GM18505 (cell line): ENCODE data around the gene RIMKLA.

ENCODE experiments used
- ATAC-seq: cut with Tn5 transposase; IDR thresholded peaks from one replicate; pipeline ENCODE4 v1.9.1; 2021; ENCODE audit not compliant: unreplicated experiment
- POLR2A ChIP-seq: IDR thresholded peaks from 4 replicates; pipeline ENCODE4 v1.6.1; 2011; ENCODE audit warnings: borderline replicate concordance; ENCODE audit not compliant: insufficient read depth, insufficient read length; ENCODE audit errors: extremely low read depth

Gene RIMKLA

DNA sequence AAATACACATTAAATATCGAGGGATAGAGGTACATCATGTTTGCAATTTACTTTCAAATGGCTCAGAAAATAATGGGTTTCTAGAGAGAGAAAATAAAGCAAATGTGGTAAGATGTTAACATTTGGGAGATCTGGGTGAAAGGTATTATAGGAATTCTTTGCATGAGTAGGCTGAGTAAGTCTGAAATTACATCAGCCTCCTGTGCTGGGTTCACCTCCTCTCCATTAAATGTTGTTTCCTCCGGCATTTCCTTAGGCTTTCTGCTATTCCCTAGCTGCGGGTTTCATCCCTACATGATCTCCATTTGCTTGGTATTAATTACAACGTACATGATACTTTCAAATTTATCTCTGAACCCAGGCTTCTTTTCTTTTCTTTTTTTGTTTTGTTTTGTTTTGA, 43.6 kb downstream of the RIMKLA start:
- ATAC-seq: no peak
- no peak for TF ChIP-seq POLR2A

DNA sequence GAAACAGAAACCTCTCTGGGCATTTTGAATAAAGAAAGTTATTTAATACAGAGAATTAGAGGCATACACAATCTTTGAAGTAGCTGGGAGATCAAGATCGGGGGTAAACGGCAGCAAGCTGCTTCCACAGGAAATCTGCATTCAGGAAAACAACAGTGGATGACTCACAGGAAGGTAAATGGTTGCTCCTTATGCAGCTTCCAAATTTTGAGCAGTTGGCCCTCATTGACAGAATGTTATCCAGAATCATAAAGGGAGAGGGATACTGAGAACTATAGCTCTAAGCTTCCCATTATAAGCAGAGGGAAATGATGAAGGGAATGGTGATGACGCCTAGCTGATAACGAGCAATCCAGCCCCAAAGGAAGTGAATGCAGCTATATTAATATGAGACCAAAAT, 46.6 kb downstream of the RIMKLA start:
- ATAC-seq: no peak
- TF ChIP-seq POLR2A: no peak

GRCh38 chr1:42429603-42430002, 49.0 kb downstream of the RIMKLA start:
- TF ChIP-seq POLR2A: no peak
- no peak for ATAC-seq

GRCh38 chr1:42430286-42431135, 49.9 kb downstream of the RIMKLA start:
- no peak for ATAC-seq
- no peak for TF ChIP-seq POLR2A

DNA sequence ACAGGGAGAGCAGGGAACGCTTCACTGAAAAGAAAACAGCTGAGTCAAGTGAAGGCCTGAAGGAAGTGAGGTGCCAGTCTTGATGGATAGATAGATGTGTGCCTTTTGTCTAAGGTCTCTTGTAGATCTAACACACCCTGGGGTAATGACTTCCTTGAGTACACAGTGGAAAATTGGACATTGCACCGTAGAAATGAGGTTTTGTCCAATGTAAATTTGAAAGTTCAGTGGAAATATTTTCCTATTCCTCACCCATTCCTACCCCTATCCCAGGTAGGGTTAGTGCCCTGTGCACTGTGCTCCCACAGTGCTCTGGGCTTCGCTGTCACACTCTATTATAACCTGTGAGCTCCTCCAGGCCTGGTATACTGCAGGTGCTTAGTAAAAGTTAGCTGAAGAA, 50.9 kb downstream of the RIMKLA start:
- no peak for ATAC-seq
- no peak for TF ChIP-seq POLR2A

GRCh38 chr1:42432714-42433113, 52.1 kb downstream of the RIMKLA start:
- no peak for ATAC-seq

GRCh38 chr1:42433369-42433768, 52.8 kb downstream of the RIMKLA start:
- no peak for TF ChIP-seq POLR2A
- ATAC-seq: no peak

More at GRCh38 chr1:42432714-42433113, 52.1 kb downstream of the RIMKLA start:
- no peak for TF ChIP-seq POLR2A

- no peak for TF ChIP-seq POLR2A
- no peak for ATAC-seq
Measured at GRCh38 chr1:42434340-42434739, 53.7 kb downstream of the RIMKLA start.

DNA sequence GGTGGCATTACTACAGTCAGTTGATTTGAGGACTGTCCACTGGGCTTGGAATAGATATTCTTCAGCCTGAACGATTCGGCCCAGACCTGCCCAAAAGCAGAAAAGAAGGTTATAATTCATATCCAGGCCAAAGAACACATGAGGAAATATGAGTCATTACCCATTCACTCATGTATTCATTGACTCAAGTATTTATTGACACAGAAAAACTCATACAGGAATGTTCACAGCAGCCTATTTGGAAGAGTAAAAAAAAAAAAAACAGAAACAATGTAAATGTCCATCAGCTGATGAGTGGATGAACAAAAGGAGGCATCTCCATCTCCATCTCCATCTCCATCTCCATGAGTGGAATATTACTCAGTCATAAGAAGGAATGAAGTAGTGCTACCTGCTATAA, 59.3 kb downstream of the RIMKLA start:
- TF ChIP-seq POLR2A: no peak
- ATAC-seq: no peak

DNA sequence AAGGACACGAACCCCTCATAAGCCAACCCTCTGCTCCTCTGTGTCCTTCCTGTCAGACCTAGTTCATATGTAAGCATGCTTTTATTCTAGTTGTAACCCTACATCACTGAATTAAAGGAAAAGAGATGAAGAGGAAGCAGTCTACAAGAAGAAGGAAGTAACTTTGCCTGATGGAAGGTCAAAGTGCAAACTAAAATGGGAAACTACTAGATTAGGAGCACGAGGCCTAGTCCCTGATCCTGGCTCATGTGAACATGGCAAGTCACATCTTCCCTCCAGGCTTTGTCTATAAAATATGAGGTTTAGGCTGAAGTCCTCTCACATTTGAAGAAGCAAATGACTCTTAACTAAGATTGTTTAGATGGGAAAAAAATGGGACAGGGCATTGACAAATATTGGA, 62.1 kb downstream of the RIMKLA start:
- ATAC-seq: no peak
- no peak for TF ChIP-seq POLR2A

GRCh38 chr1:42449256-42449655, 68.7 kb downstream of the RIMKLA start:
- no peak for ATAC-seq
- no peak for TF ChIP-seq POLR2A

DNA sequence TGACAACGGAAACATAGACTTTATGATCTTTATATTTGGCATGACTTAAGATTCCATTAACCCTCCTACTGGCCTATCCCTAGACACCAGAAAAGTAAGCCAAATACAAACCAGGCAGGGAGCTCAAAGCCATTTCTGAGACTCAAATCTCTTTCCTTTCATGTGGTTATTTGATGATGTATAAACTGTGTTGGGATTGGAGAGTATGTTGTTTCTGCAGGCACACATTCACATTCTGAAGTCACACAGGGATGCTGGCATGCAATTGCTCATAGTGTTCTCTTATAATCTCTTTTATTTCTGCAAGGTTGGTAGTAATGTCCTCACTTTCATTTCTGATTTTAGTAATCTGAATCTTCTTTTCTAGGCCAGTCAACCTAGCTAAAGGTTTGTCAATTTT, 69.5 kb downstream of the RIMKLA start:
- no peak for ATAC-seq
- no peak for TF ChIP-seq POLR2A

DNA sequence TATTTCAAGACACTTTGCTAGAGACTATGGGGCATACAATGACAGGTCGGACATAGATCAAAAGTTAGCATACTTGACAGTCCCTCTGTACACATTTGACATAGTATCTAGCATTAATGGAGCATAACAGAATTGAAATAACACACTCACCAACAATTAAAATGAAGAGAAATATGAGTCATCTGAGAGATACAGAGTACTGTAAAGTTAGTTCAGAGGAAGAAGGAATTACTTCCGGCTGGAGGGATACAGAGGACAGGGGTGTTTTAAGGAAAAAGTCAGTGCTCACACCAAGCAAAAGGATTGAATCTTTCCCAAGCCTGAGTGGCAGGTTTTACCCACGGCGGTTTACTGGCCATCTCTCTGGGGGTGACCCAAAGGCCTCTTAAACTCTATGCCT, 72.8 kb downstream of the RIMKLA start:
- TF ChIP-seq POLR2A: no peak
- ATAC-seq: no peak

DNA sequence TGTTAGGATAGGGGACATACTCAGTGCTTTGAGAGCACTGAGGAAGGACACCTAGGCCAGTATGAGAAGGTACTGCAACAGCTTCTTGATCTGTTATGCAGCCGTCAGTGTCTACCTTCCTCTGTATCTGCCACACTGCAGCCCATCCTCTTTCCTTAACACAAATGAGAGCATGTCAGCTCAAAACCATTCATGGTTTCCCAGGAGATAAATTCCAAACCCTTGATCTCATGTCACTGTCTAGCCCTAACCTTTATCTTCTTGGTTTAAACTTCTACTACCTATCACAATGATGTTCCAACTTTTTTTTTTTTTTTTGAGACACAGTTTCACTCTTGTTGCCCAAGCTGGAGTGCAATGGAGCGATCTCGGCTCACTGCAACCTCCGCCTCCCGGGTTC, 73.8 kb downstream of the RIMKLA start:
- ATAC-seq: no peak
- TF ChIP-seq POLR2A: no peak
